Metanephros (tissue), 2 donors: ENCODE data around the gene CMBL. TPM values are rescaled to one million over a fixed set of nuclear protein-coding genes. Genes with fewer than 3 reads are reported as not detected.

Experiments
- small RNA-seq: library from RNA; depleted of rRNA; stranded (forward); fragments of <200 nt; gene quantifications from one replicate; pipeline ENCODE3, GENCODE V24; 2014; ENCODE audit warnings: low replicate concordance
- total RNA-seq: library from RNA; depleted of rRNA; stranded (reverse); fragments of >200 nt; gene quantifications from one replicate; pipeline ENCODE4 v1.2.3, GENCODE V29; 2014

CMBL gene
- total RNA-seq: 40.2 TPM

DNA sequence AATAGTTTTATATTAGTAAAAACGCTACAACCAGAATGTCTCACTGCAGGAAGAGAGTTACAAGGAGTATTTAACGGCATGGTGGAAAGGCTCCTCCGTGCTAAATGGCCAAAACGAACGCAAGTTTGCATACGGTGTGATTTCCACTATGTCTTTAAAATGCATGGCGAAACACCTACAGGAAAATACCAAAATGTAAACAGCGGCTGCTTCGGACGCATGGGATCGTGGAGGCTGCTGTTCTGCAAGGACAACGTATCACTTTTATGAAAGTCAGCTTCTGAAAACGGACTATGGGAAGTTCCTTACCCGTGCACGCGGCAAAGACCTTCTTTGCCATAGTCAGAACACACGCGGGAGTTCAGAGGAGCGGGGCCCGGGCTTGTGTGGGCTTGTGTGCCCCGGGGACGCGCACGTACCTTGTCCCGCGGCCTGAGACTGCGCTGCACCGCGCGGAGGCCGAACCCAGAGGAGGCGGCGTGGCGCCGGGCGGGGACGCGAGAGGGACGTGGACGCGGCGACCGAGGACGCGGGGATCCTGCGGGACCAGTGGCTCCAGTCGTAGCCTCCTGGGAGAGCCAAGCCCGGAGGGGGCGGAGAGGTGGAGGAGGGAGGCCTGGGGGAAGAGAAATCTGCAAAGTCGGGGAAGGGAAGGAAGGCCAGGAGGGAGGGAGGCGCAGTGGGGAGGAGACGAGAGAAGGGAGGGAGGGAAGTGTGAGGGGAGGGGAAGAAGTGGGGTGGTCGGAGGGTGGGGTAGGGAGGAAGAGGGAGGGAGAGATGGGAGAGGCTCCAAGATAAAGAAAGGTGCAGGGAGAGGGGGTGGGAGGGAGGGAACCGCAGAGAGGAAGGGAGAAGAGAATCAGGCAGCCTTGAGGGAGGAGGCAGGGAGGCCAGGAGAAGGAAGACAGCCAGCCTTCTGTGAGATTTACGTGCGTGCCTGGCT is at the start of gene CMBL:
TSS of gene CMBL (minus strand) at position 697 of the 943 bp plus-strand sequence. CDS start 17,140 bp downstream, outside the sequence.

DNA sequence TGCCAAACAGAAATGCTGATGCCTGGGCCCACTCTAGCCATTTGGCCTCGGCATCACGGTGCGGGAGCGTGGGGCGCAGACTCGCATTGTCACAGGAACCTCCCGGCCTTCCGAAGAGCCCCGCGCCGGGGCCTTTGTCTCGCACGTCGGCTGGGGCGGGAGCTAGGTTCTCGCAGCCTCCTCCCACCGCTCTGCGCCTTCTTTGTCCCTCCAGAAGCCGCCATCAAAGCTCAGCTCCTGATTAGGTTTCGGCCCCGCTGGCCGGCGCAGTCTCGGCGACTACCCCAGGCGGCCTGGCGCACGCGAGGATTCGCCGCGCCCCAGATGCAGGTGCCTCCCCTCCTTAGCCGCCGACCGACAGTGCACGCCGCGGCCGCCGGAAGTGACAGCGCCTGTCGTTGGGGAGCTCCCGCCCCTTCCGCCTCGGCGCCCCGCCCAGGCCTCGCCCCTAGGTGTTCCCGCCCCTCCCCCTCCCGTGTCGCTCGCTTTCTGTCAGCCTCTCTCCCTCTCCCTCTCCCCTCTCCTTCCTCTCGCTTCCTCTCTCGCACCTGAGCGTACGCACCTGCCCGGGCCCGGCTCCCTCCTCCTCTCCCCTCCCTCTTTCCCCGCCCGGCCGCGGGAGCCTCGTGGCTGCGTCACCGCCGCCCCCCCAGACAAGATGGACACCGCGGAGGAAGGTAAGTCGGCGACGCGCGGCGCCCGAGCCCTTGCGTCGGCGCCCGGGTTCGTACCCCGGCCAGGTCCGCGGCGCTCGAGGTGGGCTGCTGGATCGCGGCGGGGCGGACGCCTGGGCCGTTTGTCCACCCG is 45.7 kb upstream of the CMBL start, which contains the start of gene MARCHF6:
TSS of gene MARCHF6 (plus strand) at position 455 of the 807 bp plus-strand sequence. CDS start at position 659, 204 bp downstream.

DNA sequence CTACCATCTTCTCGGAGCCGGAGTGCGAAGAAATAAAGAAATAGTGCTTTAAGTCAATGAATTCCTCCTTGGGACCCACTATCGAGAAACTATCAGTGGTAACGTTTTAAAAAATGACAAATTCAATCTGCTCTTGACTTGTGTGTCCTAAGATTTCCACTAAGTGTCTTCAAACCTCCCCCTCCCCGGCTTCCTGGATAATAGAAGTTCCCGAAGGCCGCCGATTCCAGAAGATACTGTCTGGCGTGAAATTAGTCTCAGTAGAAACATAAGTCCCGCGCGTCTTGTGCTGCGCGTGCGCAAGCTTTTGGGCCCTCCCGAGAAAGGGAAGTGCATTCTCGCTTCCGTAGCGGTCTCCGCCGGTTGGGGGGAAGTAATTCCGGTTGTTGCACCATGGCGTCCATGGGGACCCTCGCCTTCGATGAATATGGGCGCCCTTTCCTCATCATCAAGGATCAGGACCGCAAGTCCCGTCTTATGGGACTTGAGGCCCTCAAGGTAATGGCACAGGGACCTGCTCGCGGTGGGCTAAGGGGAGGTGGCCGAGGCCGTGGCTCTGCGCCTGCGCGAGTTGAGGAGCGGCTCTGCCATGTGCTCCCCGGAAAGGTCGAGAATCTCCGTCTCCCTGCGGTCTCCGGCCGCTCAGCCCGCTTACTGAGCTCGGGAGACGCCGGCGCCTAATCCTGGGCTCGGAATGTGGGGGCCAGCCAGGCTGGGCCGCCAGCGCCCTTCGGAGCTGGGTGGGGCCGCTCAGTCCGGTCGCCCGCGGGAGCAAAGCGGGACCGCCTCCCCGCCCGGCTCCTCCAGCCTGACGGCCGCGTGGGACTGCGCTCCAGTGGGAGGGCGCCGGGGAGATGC is 57.5 kb downstream of the CMBL start, which contains the start of gene CCT5:
TSS of gene CCT5 (plus strand) at position 333 of the 858 bp plus-strand sequence. CDS start at position 394, 61 bp downstream.

Small RNA genes lying within 50 kb of the gene (small RNA-seq; reads per million reads assigned to genes)
- not detected for gene RF00019

Other genes with a start within 250 kb of the CMBL start
- gene ATPSCKMT, start 58.0 kb downstream of the CMBL start, total RNA-seq: 24.3 TPM
- 174 TPM for gene CCT5, start 57.6 kb downstream of the CMBL start, total RNA-seq
- 198 TPM for gene MARCHF6, start 45.8 kb upstream of the CMBL start, total RNA-seq
- 1.1 TPM for gene ROPN1L, start 134.0 kb upstream of the CMBL start, total RNA-seq